Superior temporal gyrus (tissue), 1 donor: Measurements from ENCODE around the gene ITGB1.
A peak's percentile ranks its signal among the peaks of the same experiment; 100 is the strongest.
"Not testable (repeated sequence)": the region's sequence is repeated elsewhere in the genome, so short reads cannot be mapped to it uniquely, and the experiment has no call there.

Experiments used
- DNase-seq: peaks from one replicate; pipeline ENCODE4 v3.0.0-alpha.2; 2016; ENCODE audit errors: extremely low spot score

ITGB1 gene

GRCh38 chr10:32958085-32959005 lies at the start of gene ITGB1:
Gene ITGB1, minus strand, starts transcription at chr10:32958230. Its CDS starts 22,672 bp downstream, at chr10:32935558.
- peak; percentile 93 for DNase-seq

GRCh38 chr10:33006342-33006887 lies 48.4 kb upstream of the ITGB1 start:
- DNase-seq, result no peak

GRCh38 chr10:33005322-33006301 lies 47.6 kb upstream of the ITGB1 start:
- DNase-seq, result no peak

GRCh38 chr10:33001908-33002492 lies 44.0 kb upstream of the ITGB1 start:
- DNase-seq, result no peak

- DNase-seq, result not testable (repeated sequence)
Observed at GRCh38 chr10:32998060-32998581, 40.1 kb upstream of the ITGB1 start.

- DNase-seq, result no peak
Observed at GRCh38 chr10:32995751-32996150, 37.7 kb upstream of the ITGB1 start.

- DNase-seq, result no peak
Observed at GRCh38 chr10:32995066-32995622, 37.1 kb upstream of the ITGB1 start.

GRCh38 chr10:32994632-32995031 lies 36.6 kb upstream of the ITGB1 start:
- DNase-seq, result not testable (repeated sequence)

GRCh38 chr10:32992310-32992709 lies 34.3 kb upstream of the ITGB1 start:
- DNase-seq, result not testable (repeated sequence)

- DNase-seq, result no peak
Observed at GRCh38 chr10:32990811-32991210, 32.8 kb upstream of the ITGB1 start.

GRCh38 chr10:32988604-32989003 lies 30.6 kb upstream of the ITGB1 start:
- no peak for DNase-seq

GRCh38 chr10:32987172-32987571 lies 29.1 kb upstream of the ITGB1 start:
- DNase-seq, result no peak

GRCh38 chr10:32985775-32986350 lies 27.8 kb upstream of the ITGB1 start:
- DNase-seq, result no peak

GRCh38 chr10:32985341-32985764 lies 27.3 kb upstream of the ITGB1 start:
- DNase-seq, result no peak

- no peak for DNase-seq
Observed at GRCh38 chr10:32984003-32984600, 26.1 kb upstream of the ITGB1 start.

GRCh38 chr10:32982911-32983909 lies 25.2 kb upstream of the ITGB1 start:
- no peak for DNase-seq

- DNase-seq, result no peak
Observed at GRCh38 chr10:32982293-32982709, 24.3 kb upstream of the ITGB1 start.

GRCh38 chr10:32981760-32982159 lies 23.7 kb upstream of the ITGB1 start:
- DNase-seq, result no peak
